Stimulated activated naive CD4-positive, alpha-beta T cell (primary cell): ENCODE results near the gene LUZP2.

Experiments
- DNase-seq, 6 experiments: peaks; one replicate each; lab custom pipeline; 2025; lab: John Stamatoyannopoulos, UW

The LUZP2 gene

GRCh38 chr11:24635588-24636290 is 138.9 kb downstream of the LUZP2 start:
- DNase-seq = no peak

GRCh38 chr11:24636291-24636629 is 139.4 kb downstream of the LUZP2 start:
- DNase-seq = no peak

GRCh38 chr11:24637520-24637919 is 140.7 kb downstream of the LUZP2 start:
- no peak for DNase-seq

- no peak for DNase-seq
Measured at GRCh38 chr11:24642648-24643047, 145.8 kb downstream of the LUZP2 start.

GRCh38 chr11:24645563-24645962 is 148.7 kb downstream of the LUZP2 start:
- DNase-seq = no peak

GRCh38 chr11:24651873-24652272 is 155.0 kb downstream of the LUZP2 start:
- no peak for DNase-seq

GRCh38 chr11:24653901-24654300 is 157.0 kb downstream of the LUZP2 start:
- DNase-seq = no peak

- DNase-seq = no peak
Measured at GRCh38 chr11:24661331-24661730, 164.5 kb downstream of the LUZP2 start.

GRCh38 chr11:24664399-24664798 is 167.5 kb downstream of the LUZP2 start:
- no peak for DNase-seq

GRCh38 chr11:24667353-24667968 is 170.6 kb downstream of the LUZP2 start:
- no peak for DNase-seq

- no peak for DNase-seq
Measured at GRCh38 chr11:24678703-24679348, 182.0 kb downstream of the LUZP2 start.

GRCh38 chr11:24679821-24680351 is 183.0 kb downstream of the LUZP2 start:
- no peak for DNase-seq

- DNase-seq = no peak
Measured at GRCh38 chr11:24683583-24683982, 186.7 kb downstream of the LUZP2 start.

- no peak for DNase-seq
Measured at GRCh38 chr11:24685821-24686220, 189.0 kb downstream of the LUZP2 start.

GRCh38 chr11:24687531-24688147 is 190.8 kb downstream of the LUZP2 start:
- no peak for DNase-seq

GRCh38 chr11:24688981-24689380 is 192.1 kb downstream of the LUZP2 start:
- no peak for DNase-seq

GRCh38 chr11:24697522-24698111 is 200.8 kb downstream of the LUZP2 start:
- no peak for DNase-seq

- no peak for DNase-seq
Measured at GRCh38 chr11:24704716-24705115, 207.9 kb downstream of the LUZP2 start.

GRCh38 chr11:24705474-24705873 is 208.6 kb downstream of the LUZP2 start:
- DNase-seq = no peak

GRCh38 chr11:24708616-24709015 is 211.8 kb downstream of the LUZP2 start:
- no peak for DNase-seq

- no peak for DNase-seq
Measured at GRCh38 chr11:24709928-24710565, 213.2 kb downstream of the LUZP2 start.

- DNase-seq = no peak
Measured at GRCh38 chr11:24714601-24715000, 217.7 kb downstream of the LUZP2 start.
